ENCODE results near the gene SFRP5. TPM values are rescaled to one million over a fixed set of nuclear protein-coding genes. Genes with fewer than 3 reads are reported as not detected.

The SFRP5 gene
- polyA plus RNA-seq, 12 donors, result 0.95 to 2.3 (median 1.3) TPM; not detected in 2

DNA sequence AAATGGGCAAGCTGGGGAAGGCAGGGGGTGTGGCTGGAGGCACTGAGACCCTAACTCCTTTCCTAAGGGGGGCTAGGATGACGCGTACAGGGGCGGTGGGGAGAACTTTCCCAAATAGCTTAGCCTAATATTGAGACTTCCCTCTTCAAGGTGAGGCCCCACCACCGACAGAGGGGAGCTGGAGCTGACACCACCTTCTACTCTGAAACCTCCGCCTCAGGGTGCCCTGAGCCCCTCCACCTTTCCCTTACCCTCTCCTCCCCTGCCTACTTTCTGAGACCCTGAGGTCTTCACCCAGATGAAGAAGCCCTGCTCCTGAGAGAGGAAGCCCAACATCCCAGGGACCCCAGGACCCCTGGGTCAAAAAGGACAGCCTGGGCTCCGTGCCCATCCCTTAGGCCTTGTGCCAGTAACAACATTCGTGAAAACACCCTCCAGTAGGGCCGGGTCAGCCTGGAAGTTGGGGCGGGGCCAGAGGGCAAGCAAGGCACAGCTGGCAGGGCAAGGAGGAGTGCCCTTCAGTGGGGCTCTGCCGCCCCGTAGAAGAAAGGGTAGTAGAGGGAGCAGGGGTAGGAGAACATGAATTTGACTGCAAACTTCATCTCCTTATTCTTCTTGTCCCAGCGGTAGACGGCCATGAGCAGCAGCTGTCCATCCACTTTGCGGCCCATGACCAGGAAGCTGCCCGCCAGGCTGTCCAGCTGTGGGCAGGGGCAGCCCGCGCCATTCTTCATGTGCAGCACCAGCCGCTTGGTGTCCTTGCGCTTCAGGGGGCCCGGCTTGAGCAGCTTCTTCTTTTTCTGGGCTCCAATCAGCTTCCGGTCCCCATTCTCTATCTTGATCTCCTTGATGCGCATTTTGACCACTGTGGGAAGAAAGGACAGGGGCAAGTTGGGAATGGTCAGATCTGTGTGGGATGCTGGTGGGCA, 4.5 kb downstream of the SFRP5 start:
- no peak for DNase-seq

DNA sequence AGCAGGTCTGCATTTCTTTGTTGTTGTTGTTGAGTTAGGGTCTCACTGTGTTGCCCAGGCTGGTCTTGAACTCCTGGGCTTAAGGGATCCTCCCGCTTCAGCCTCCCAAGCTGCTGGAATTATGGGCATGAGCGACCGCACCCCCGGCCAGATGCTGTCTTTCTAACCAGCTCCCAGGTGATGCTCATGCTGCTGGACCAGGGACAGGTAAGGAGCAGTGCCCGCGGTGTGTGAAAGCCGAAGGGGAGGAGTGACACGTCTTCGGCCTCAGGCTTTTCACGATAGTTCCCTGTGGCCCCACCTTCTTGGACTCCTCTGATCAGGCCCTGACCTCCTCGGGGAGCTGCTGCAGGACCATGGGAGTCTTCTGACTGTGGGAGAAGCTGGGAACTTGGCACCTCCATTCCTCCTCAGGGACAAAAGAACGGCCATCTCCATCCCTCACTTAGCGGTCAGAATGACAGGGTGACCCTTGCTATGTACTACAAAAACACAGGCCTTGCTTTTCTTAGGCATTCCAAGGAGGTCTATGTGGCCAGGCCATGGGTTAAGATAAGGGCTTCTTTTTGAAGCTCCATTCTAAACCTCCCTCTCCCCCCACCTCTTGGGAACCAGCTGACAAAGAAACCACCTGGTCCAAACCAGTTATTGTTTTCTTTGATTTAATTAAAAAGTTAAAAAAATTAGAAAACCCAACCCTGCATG, 5.5 kb downstream of the SFRP5 start:
- DNase-seq, result no peak

DNA sequence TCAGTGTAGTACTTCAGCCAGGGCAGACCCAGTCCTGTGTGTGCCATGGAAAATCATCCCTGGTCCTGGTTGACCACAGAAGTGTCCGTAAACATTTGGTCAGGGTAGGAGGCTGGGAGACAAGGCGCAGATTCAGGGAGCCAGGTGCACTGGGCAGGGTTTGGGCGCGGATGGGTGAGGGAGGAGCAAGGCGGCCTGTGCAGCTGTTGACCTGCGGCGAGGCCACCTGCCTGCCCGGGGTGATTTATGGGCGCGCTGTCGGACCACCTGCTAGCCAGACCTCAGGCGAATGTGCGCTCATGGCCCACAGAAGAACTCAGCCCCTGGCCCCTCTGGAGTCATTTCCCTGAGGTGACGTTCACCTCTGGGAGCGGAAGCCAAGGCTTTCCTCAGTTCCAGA, 6.6 kb downstream of the SFRP5 start:
- DNase-seq, result no peak

DNA sequence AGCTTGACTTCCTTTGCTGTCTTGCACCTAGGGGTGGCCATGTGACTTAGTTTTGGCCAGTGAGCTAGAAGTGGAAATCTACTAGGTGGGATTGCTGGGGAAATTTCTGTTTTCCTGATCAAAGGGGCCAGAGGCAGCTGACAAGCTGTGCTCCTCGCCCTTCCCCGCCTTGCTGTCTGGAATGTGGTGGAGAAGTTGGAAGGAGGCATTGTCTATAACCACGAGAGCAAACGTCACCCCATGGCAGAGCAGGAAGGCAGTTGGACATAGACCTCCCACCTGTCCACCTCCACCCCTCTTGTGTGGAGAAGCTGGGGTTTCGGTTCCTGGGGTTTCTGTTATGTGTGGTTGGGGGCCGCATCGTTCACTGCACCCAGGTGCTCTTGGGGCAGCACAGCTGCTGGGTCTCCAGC, 7.3 kb downstream of the SFRP5 start:
- no peak for DNase-seq

DNA sequence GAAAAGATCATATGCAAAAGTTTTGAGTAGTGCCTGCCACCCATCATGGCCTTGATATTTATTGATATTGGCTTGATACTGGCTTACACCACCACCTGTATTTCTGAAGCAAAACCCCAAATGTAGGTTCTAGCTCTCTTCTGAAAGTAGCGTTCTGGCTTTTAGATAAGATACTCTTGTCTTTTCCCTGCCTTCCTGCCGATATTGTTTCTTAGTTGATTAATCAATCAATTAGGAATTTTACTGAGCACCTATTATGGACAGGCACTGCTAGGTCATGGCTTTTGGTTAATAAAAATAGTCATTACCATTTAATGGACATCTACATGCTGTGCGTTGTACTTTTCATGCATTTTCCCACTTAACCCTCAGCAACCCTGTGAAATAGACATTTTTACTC, 7.9 kb downstream of the SFRP5 start:
- DNase-seq, result no peak

DNA sequence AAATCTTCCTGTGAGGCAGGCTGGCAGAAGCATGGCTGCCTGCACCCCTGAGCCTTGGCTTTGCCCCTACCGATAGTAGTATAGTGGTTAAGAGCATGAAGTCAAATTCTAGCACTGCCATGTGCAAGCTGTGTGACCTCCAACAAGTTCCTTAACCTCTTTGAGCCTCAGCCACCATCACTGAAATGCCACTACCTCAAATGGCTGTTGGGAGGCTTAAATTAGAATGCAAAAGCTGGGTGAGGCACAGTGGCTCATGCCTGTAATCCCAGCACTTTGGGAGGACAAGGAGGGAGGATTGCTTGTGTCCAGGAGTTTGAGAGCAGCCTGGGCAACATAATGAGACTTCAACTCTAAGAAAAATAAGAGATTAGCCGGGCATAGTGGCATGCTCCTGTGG, 8.4 kb downstream of the SFRP5 start:
- DNase-seq, result no peak

DNA sequence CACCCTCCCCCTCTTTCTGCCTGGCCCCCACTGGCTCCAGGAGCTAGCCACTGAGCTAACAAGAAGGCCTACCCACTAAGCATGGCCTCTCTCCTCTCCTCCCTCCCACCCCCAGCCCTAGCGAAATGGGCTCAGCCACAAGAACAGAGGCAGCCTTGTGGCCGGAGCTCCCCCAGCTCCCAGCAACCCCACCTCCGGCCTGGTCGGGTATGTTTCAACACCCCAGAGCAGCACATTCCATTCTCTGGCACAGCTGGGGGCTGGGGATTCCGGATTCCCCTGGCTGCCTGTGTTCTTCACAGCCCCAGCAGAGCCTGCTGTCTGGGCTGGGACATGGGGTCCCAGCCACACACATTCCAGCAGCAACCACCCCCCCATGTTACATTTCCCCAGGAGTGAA, 9.0 kb downstream of the SFRP5 start:
- DNase-seq, result no peak

DNA sequence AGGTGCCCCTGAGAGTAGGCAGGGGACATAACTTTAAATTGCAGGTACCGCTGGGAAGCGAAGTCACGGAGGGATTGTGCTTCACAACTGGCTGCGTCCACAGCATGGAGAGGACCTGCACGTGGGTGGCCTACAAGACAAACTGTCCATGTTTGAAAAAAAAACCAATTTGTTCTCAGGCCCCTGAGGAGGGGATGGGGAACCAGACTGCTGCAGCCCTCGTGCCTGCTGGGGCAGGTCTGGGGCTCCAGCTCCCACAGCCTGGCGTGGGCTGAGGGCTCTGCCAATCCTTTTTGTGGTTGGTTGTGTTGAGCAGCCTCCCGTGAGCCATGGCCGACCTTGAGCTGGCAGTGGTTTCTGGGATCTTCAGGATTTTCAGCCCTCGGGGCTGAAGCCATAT, 9.7 kb downstream of the SFRP5 start:
- DNase-seq, result no peak

DNA sequence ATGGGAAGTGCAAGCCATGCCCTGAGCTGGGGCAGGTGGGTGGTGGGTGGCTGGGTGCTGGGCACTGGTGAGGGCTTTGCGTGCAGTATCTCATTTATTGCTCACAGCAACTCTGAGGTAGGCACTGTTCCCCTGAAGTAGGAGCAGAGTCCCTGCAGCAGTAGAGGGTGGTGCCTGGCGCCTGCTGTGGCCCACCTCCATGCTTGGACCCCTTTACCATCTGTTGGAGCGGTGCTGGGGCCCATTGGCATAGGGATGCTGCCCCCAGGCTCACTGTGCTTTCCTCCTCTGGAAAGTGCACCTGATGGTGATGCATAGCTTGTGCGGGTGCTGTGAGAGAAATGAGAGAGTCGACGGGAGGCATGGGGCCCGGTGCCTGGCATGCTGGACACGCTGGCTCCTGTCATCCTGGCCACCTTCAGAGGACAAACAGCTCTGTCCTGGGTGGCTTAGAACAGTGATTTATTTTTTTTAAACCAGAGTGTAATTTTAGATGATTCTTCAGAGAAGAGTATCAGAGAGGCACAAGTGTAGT, 10.4 kb downstream of the SFRP5 start:
- no peak for DNase-seq

DNA sequence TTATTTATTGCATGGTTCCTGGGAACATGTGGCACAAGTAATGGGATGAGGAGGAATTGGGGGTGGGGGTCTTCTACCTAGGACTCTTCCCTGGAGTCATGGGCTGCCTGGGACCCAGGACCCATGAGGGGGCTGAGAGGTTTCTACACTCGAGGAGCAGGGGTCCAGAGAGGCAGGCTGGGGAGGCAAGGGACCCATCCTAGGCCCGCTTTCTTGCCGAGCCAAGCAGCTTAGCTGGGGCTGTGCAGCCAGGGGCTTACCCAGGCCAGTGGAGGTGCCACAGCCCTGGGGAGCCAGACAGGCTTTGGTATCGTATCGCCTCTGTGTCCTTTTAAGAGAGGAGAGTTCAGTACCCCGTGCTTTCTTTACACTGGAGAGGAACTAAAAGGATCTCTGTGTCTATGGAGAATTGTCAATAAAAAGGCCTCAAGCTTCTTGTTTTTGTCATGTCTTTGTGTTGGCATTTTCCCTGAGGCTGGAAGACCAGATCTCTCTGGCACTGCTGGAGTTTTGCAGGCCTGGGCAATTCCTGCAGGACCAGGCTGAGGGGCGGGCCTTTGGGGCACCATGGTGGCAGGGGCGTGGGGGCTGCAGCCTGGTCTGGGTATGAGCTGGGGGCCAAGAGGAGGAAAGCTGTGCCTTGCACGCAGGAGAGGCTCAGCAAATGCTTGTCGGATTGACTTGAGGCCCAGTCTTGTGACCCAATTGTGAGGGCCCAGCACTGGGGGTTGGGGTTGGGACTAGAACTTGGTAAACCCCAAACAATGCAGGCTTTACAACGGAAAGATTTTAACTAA, 11.1 kb downstream of the SFRP5 start:
- DNase-seq, result no peak

DNA sequence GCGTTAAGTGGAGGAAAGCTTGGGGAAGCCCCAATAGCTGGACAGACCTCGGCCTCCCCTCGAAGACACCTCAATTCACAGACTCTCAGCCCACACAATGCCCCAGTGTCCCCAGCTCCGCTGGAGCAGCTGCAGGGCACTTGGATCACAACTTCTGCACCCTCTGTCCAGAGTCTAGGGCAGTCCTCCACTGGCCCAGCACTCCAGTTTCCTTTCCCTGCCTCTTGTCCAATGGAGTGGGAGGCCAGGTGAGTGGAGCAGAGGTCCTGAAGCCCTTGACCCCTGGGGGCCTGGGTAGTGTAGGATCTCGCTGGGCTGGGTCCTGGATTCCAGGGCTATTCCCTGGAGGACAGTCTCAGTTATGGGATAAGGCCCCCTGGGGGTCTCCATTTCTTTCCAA, 11.9 kb downstream of the SFRP5 start:
- DNase-seq, result no peak

DNA sequence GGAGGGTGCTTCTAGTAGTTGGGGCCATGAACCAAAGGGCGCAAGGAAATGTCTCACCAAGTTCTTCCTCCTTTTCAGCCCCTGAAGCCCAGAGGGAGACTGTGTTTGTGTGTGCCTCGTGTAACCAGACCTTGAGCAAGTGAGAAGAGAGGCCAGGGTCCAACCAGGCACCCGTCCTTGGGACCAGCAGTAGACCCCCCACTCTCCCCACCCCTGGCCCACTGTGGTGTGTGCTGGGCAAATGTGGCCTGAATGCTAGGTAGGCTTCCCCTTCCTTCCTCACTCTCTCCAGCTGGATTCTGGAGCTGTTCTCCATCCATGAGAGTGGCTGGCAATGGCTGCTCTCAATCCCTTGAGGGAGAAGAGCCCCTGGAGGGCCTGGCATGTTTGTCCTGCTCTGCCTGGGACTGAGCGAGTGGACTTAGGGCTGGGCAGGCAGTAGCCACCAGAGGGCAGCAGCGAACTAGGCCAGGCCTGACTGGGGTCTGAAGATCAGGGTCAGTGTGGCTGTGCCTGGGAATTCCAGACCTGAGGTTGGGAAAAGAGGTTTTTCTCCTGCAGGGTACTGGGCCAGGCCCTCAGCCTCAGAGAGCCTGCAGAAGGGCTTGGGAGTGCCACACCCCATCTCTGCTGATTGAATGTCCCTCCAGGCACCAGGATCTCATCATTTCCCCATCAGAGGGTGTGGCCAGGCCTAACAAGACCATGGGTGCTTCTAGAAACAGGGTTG, 12.5 kb downstream of the SFRP5 start:
- DNase-seq, result peak; percentile 55

DNA sequence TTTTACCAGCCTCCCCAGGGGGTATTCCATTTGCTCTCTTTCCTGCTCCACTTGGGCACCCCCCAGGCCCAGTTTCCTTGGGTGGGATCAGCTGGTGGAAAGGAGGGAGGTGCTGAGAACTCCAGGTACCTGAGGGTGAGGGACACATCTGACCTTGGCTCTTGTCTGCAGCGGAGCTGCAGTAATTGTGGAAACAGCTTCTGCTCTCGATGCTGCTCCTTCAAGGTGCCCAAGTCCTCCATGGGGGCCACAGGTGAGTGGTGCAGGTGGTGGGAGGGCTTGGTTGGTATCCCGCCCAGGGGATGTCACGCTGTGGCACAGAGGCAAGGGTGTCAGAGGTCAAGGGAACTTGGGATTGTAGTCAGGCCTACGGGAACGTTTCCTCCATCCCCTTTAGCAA, 14.3 kb downstream of the SFRP5 start:
- DNase-seq, result no peak

DNA sequence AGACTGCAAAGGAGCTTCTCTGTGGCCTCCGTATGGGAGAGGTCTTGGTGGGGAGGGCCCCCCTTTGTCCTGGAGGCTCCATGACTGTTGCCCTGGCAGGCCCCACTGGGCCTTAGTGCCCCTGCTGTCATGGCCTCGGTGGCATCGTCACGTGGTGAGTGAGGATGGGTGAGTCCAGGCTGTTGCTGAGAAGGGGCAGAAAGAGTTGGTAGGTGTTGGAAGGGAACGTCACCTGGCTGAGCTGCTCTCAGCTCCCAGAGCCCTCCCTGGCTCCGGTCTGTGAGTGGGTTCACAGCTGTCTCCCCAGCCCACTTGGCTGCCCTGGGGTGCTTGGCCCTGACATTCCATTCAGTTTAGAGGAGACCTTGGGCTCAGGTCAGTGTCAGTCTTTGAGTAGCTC, 16.1 kb downstream of the SFRP5 start:
- DNase-seq, result no peak

DNA sequence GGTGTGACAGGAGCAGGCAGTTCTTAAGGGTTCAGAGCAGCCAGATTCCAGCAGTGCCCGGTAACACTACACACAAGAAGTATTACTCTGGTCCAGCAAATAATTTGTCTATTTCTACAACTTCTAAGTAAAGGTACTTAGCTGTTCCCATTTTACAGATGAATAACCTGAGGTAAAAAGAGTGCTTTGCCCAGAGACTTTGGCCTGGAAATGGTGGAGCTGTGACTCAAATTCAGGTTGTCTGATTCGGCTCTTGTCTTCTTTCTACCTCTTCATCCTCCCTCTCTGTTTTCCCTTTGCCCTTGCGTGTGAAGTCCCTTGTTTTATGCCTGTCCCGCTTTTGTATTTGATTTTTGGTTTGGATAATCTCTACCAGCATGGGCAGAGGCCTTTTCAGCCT, 17.1 kb downstream of the SFRP5 start:
- DNase-seq, result no peak

DNA sequence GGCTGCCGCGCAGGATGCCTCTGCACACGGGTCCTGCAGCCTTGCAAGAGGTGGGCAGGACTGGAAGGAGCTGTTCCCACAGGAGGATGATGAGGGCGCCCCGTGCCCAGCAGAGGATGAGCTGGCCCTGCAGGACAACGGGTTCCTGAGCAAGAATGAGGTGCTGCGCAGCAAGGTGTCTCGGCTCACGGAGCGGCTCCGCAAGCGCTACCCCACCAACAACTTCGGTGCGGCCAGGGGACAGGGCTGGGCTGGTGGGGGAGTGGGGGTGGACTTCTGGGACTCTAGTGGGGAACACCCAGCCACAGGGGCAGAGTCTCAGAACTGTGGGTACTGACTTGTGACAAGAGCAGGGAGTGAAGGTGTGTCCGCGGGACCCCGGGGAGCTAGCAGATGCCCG, 18.8 kb downstream of the SFRP5 start:
- no peak for DNase-seq

DNA sequence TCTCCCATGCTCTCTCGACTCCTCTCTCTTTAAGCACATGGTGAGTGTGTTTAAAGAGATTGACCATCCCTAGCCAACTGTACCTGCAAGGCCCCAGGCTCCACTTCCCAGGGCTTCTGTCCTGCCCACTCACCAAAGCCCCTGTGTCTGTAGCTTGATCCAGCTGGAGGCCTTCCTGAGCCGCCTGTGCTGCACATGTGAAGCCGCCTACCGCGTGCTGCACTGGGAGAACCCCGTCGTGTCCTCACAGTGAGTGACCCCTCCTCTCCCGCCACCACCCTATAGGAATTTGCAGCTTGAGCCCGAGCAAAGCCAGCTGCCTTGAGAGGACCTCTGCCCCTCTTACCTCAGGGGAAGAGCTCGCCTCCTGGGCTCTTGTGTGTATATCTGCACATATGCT, 23.7 kb downstream of the SFRP5 start:
- no peak for DNase-seq

DNA sequence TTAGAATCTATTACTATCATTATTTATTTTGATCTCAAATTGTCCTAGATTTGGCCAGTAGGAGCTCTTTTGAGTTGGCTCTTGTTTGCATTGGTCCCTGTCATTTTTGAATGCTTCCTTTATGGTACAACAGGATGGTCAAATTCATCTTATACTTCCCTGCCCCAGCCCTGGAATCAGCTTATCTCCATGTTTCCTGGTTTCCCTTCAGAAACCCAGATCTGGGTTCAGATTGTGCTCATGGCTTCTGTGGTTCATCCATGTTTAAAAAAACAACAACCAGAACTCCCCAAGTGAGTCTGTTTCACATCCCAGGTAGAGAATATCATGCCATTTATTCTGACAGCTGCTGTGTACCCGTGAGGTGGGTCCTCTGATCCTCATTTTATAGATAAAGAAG, 24.2 kb downstream of the SFRP5 start:
- DNase-seq, result no peak

DNA sequence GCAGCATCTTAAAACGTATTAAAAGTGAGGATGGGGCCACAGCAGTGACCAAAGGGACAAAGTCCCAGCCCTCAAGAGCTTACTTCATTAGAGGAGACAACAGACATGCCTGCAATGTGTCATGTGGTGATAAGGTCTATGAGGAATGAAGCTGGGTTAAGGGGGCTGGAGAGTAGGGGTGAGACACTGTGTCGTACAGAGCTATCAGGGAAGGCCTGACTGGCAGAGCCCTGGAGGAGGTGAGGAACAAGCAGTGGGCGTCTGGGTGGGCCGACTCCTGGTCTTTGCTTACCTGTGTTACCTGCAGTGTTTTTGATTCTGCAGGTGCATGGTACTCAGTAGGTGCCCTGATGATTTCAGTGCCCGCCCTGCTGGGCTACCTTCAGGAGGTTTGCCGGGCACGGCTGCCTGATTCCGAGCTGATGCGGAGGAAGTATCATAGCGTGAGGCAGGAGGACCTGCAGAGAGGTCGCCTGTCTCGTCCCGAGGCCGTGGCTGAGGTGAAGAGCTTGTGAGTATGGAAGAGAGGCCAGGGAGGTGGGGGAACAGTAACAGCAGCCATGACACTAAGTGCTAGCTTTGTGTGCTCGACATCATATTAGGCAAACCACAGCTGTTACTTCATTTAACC, 27.3 kb downstream of the SFRP5 start:
- DNase-seq, result no peak

DNA sequence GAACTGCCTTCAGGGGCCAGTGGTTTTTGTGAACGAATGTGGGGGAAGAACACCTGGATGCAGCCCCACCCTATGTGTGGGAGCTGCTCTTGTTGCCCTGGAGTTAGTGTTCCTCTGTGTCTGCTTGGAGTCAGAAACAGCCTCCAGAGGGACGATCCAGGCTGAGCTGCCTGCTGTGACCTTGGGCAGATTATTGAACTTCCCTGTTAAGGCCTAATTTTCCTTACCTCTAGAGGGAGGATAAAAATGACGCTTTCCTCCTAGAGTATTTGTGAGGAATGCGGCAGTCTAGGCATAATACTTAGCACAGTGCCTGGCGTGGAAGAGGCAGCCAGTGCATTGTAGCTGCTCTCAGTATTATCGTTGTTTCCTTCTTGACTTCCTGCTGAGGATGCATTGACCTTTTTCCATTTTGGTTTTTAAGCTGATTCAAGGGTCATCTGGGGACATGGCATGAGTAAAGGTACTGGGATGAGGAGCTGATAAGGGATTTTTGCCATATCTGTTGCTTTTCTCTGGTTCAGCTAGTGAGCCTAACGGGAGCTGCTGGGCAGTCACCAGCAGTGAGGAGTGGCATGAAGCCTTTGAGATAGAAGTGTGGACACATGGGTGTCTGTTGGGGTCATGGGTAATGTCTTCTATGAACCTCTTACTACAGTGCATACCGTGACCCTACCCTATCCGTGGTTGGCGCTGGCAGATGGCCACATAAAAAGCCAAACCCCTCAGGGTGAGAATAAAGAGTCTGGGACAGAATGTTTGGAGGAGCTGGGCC, 28.4 kb downstream of the SFRP5 start:
- DNase-seq, result no peak
